NCI-H510A treated with DMSO at 0.1 percent for 48 hours (cell line): Measurements from ENCODE around the gene PNKP.

Experiments
- DNase-seq: peaks from one replicate; lab custom pipeline; 2025; lab: John Stamatoyannopoulos, UW

PNKP gene

GRCh38 chr19:49818649-49819370 lies 48.6 kb downstream of the PNKP start:
- DNase-seq: no peak

GRCh38 chr19:49817964-49818648 lies 49.3 kb downstream of the PNKP start, which contains the start of gene MED25:
MED25 (plus strand) TSS chr19:49818289; CDS start chr19:49818342, 53 bp downstream.
- DNase-seq: peak; percentile 97

GRCh38 chr19:49816590-49816989 lies 50.8 kb downstream of the PNKP start:
- DNase-seq: no peak

GRCh38 chr19:49814010-49814409 lies 53.4 kb downstream of the PNKP start:
- DNase-seq: peak; percentile 49

GRCh38 chr19:49812997-49813861 lies 54.1 kb downstream of the PNKP start, which contains the start of gene FUZ:
FUZ (minus strand) TSS chr19:49813292; CDS start chr19:49813106, 186 bp downstream.
- peak; percentile 98 for DNase-seq

GRCh38 chr19:49812452-49812996 lies 54.9 kb downstream of the PNKP start:
- DNase-seq: no peak

GRCh38 chr19:49811328-49811727 lies 56.0 kb downstream of the PNKP start:
- DNase-seq: no peak
